ENCODE data around the gene STARD9. TPM values are rescaled to one million over a fixed set of nuclear protein-coding genes. Genes with fewer than 3 reads are reported as not detected.

Gene STARD9
- total and polyA plus RNA-seq, 2 of the 4 experiments (the other 2 are of a cell fraction), result 2.0 to 3.2 TPM

GRCh38 chr15:42723068-42723467, 147.7 kb downstream of the STARD9 start:
- H2AFZ ChIP-seq (replicated peaks; ENCODE audit: low read length, poor library complexity), result no peak overlapping the region
- no peak overlapping the region for H3K23ac ChIP-seq (ENCODE audit: low read depth, low read length)
- no peak overlapping the region for H4K91ac ChIP-seq (ENCODE audit: insufficient read depth, low read depth, low read length)
- no peak overlapping the region for H3K4ac ChIP-seq (ENCODE audit: low read depth, low read length)
- H3K18ac ChIP-seq (ENCODE audit: low read depth, low read length), result no peak overlapping the region
- H3K79me1 ChIP-seq (ENCODE audit: low read depth in 1 of 2, low read length in 2 of 2), result peaks cover 6 to 9% of the 10 kb centered on the region in 2 experiments; a peak in 2 of 4 replicates
- H3K27me3 ChIP-seq (ENCODE audit: control insufficient read depth, insufficient read depth, low read length), result no peaks in the 10 kb centered on the region
- H4K20me1 ChIP-seq (ENCODE audit: insufficient read depth, low read length), result no peaks in the 10 kb centered on the region; the same call in 1 of the 2 replicates
- no peak overlapping the region for H2BK20ac ChIP-seq (ENCODE audit: low read depth, low read length)
- no peak overlapping the region for H2BK120ac ChIP-seq (ENCODE audit: low read depth, low read length)
- no peak overlapping the region for H3K9ac ChIP-seq (ENCODE audit: low read depth, low read length)
- no peak overlapping the region for H3K27ac ChIP-seq (ENCODE audit: insufficient read depth, low read length)
- intact Hi-C loops (cut with micrococcal nuclease), result no loop called here
- ATAC-seq (ENCODE audit: low read depth) (no peak), DNase-seq (no peak)
- in situ Hi-C loops (cut with MboI; ENCODE audit: low sequenced_read_pairs), result no loop called here
- ChIA-PET CTCF (interaction anchor here (0.6 to 2.2 kb wide), 3 partner anchors 15 to 260 kb away, joined by 3 to 5 read pairs (median 4); no protein-coding TSS in a partner anchor), POLR2A (ENCODE audit: unreplicated experiment) (no interaction called here)
- dilution Hi-C loops (cut with HindIII; ENCODE audit: low sequenced_read_pairs, unreplicated experiment), result no loop called here
- peaks cover 6% of the 10 kb centered on the region; the same call in 1 of the 2 replicates for H3K9me1 ChIP-seq (ENCODE audit: insufficient read depth, low read length)
- H3K56ac ChIP-seq (ENCODE audit: extremely low read depth, insufficient read depth, low read length), result no peak overlapping the region
- peaks cover 68% of the 10 kb centered on the region for H3K36me3 ChIP-seq (ENCODE audit: control insufficient read depth, insufficient read depth, low read length)
- TF ChIP-seq USF2 (IDR thresholded peaks at IDR 0.05; ENCODE audit: low read depth, low read length), result no peak
- no peak for TF ChIP-seq RFX5 (IDR thresholded peaks at IDR 0.05; ENCODE audit: low read depth, low read length)
- TF ChIP-seq RCOR1 (IDR thresholded peaks at IDR 0.05; ENCODE audit: insufficient replicate concordance, low read length), result no peak
- 0 out of 2 replicates have a peak, but pooled peaks have one; percentile 9 for TF ChIP-seq CTCF (conservative IDR thresholded peaks at IDR 0.05; ENCODE audit: low read depth, low read length)
- no peak for TF ChIP-seq CEBPB (IDR thresholded peaks at IDR 0.05; ENCODE audit: low read depth, low read length)
- no peak for TF ChIP-seq SMC3 (IDR thresholded peaks at IDR 0.05; ENCODE audit: low read depth, low read length)
- no peak for TF ChIP-seq CHD1 (IDR thresholded peaks at IDR 0.05; ENCODE audit: low read depth, low read length)
- no peak overlapping the region for H2BK5ac ChIP-seq (ENCODE audit: low read depth, low read length, poor library complexity, severe bottlenecking)
- H2AK9ac ChIP-seq (replicated peaks; ENCODE audit: low read depth, low read length, poor library complexity), result no peak overlapping the region
- H3K4me1 ChIP-seq (ENCODE audit: control insufficient read depth, insufficient read depth, low read length), result no peaks in the 10 kb centered on the region
- H2AK5ac ChIP-seq (ENCODE audit: low read depth, low read length), result no peak overlapping the region
- no peak overlapping the region for H3K4me3 ChIP-seq (ENCODE audit: insufficient read depth, low read depth, low read length)
- H2BK15ac ChIP-seq (ENCODE audit: low read depth, low read length), result no peak overlapping the region
- H3K4me2 ChIP-seq (ENCODE audit: low read depth, low read length), result no peak overlapping the region
- H3K14ac ChIP-seq (replicated peaks; ENCODE audit: low read depth, low read length), result no peak overlapping the region
- H3K9me3 ChIP-seq (ENCODE audit: control insufficient read depth, insufficient read depth, low read length), result no peaks in the 10 kb centered on the region
- WGBS, 2 experiments (ENCODE audit: extremely low coverage in 2 of 2, insufficient read length in 1 of 2), result 88% methylated on average over 1 of the region's 4 CpGs; no CpG with 5 or more reads in 1 of the 2 experiments
- H4K5ac ChIP-seq (ENCODE audit: low read depth, low read length), result no peak overlapping the region
- H4K8ac ChIP-seq (ENCODE audit: low read depth in 2 of 2, low read length in 2 of 2), result no peak overlapping the region
- no TSS peak for BruUV-seq (replicated peaks)

All from IMR-90 (cell line).